Chondrocyte (in vitro differentiated cells): Measurements from ENCODE around the gene GIT2. TPM values are rescaled to one million over a fixed set of nuclear protein-coding genes. Genes with fewer than 3 reads are reported as not detected.
"Not testable (repeated sequence)": the region's sequence is repeated elsewhere in the genome, so short reads cannot be mapped to it uniquely, and the experiment has no call there.

Experiments used
- DNase-seq: peaks from one replicate; pipeline ENCODE4 v3.0.0; 2021; ENCODE audit warnings: mixed read lengths, low spot score
- H3K27ac Mint-ChIP-seq: one replicate; pipeline ENCODE4 v1.8.0; 2021; ENCODE audit warnings: mild to moderate bottlenecking, moderate library complexity, mixed read lengths; ENCODE audit not compliant: unreplicated experiment
- H3K27me3 Mint-ChIP-seq: 2 replicates; pipeline ENCODE4 v1.8.0; 2021; ENCODE audit warnings: low read depth, mixed read lengths
- H3K36me3 Mint-ChIP-seq: 2 replicates; pipeline ENCODE4 v1.8.0; 2021; ENCODE audit warnings: low read depth, mixed read lengths
- H3K4me1 Mint-ChIP-seq: 2 replicates; pipeline ENCODE4 v1.8.0; 2021; ENCODE audit warnings: low read depth, mild to moderate bottlenecking, mixed read lengths
- H3K4me3 Mint-ChIP-seq: one replicate; pipeline ENCODE4 v1.8.0; 2021; ENCODE audit warnings: mild to moderate bottlenecking, moderate library complexity, mixed read lengths; ENCODE audit not compliant: unreplicated experiment
- H3K9me3 Mint-ChIP-seq: 2 replicates; pipeline ENCODE4 v1.8.0; 2021; ENCODE audit warnings: low read depth, mixed read lengths
- CTCF ChIP-seq: fragments of 200-600 bp; sonication (generic); IDR thresholded peaks from 2 replicates; pipeline ENCODE4 v1.5.0; 2021; ENCODE audit warnings: antibody characterized with exemption, mild to moderate bottlenecking, moderate library complexity
- total RNA-seq: library from RNA; stranded (reverse); gene quantifications from 3 replicates; pipeline ENCODE4 v1.2.1, GENCODE V29; 2021

Gene GIT2
- total RNA-seq, 1 donor from 2014 or later, result 38.1 TPM

DNA sequence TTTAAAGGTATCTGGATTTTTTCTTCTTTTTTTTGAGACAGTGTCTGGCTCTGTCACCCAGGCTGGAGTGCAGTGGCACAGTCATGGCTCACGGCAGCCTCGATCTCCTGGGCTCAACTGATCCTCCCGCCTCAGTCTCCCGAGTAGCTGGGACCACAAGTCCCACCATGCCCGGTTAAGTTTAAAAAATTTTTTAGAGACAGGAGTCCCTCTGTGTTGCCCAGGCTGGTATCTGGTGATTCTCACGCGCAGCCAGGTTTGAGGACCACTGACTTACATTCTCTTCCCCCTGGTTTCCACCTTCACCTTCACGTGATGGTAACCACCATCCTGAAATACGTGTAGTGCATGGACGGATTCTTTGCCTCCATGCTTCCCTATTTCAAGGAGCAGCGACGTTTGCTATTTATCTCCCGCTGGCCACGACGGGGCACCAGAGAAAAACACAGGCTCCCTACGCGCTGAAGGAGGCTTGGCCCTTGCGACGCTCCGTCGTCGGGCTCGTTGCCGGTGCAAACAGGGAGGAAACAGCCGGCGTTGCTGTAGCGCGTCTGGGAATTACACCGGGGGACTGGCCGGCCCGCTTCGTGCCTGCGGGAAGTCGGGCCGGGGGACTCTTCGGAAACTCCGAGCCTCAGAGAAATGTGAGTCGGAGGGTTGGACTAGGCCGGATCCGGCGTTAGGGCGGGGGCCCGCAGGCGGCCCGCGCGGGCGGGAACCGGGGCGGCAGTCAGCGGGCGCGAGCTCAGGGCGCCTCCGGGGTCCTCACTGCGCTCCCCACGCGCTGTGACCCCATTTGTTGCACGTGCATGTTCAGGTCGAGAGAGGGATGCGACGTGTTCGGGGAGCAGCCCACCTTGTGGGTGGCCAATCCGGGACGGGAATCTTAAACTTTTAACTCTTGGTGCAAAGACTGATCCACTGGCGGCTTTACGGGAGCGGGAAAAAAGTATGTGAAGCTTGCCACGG lies 96.1 kb downstream of the GIT2 start, which contains the start of gene TCHP:
TSS of gene TCHP (plus strand) at position 492 of the 969 bp plus-strand sequence. CDS start 2,753 bp downstream, outside the sequence.
- H3K27me3 Mint-ChIP-seq, result no peaks in the 10 kb centered on the region
- no peaks in the 10 kb centered on the region for H3K9me3 Mint-ChIP-seq
- DNase-seq, result no peak
- H3K36me3 Mint-ChIP-seq, result peaks cover 14% of the 10 kb centered on the region
- peak within 1 kb of the TSS; percentile 97 for H3K27ac Mint-ChIP-seq
- H3K4me1 Mint-ChIP-seq, result peaks cover 22% of the 10 kb centered on the region
- peak within 1 kb of the TSS; percentile 97 for H3K4me3 Mint-ChIP-seq
- peak; percentile 67 for TF ChIP-seq CTCF

GRCh38 chr12:109899345-109899744 lies 96.8 kb downstream of the GIT2 start:
- not testable (repeated sequence) for H3K9me3 Mint-ChIP-seq, H3K27me3 Mint-ChIP-seq, H3K36me3 Mint-ChIP-seq, DNase-seq
- peak overlapping the region; percentile 97 for H3K4me3 Mint-ChIP-seq
- H3K4me1 Mint-ChIP-seq, result peaks cover 22% of the 10 kb centered on the region
- H3K27ac Mint-ChIP-seq, result peak overlapping the region; percentile 97

DNA sequence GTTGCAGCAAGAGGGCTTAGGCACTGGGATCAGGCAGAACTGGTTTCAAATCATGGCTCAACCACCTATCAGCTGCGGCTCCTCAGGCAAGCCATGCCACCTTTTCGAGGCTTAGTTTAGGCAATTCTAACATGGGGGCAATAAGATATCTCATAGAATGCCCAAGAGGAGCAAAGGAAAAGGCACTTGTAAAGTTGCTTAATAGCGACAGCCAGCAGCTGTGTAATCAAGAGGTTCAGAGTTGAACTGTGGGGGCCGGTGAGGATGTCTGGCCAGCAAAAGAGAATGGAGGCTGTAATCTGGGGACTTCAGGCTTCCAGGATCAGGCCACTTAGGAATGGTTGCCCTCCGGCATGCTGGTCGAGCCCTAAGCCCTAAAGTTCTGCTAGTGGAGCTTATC lies 99.1 kb downstream of the GIT2 start:
- Mint-ChIP-seq H3K27ac (no peak overlapping the region), H3K4me3 (no peak overlapping the region), H3K9me3 (no peaks in the 10 kb centered on the region), H3K27me3 (no peaks in the 10 kb centered on the region), H3K4me1 (peaks cover 22% of the 10 kb centered on the region), H3K36me3 (no peaks in the 10 kb centered on the region)
- no peak for DNase-seq
- TF ChIP-seq CTCF, result no peak

DNA sequence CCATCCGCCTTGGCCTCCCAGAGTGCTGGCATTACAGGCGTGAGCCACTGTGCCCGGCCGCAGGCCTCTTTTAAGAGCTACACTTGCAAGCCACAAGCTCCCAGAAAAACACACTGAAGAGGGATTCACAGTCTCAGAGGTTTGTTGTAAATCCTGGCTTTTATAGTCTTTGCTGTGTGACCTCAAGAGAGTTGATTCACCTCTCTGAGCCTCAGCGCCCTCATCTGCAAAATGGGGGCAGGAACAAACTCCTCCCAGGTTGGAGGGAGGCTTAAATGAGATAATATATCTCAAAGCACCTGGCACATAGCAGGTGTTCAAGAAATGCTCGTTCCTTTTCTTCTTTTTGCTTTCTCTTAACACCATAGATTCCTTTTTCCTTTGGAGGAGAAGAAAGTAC lies 100.0 kb downstream of the GIT2 start:
- peaks cover 13% of the 10 kb centered on the region for H3K4me1 Mint-ChIP-seq
- no peak for DNase-seq
- no peak overlapping the region for H3K27ac Mint-ChIP-seq
- H3K36me3 Mint-ChIP-seq, result no peaks in the 10 kb centered on the region
- H3K9me3 Mint-ChIP-seq, result no peaks in the 10 kb centered on the region
- no peaks in the 10 kb centered on the region for H3K27me3 Mint-ChIP-seq
- no peak for TF ChIP-seq CTCF
- no peak overlapping the region for H3K4me3 Mint-ChIP-seq

DNA sequence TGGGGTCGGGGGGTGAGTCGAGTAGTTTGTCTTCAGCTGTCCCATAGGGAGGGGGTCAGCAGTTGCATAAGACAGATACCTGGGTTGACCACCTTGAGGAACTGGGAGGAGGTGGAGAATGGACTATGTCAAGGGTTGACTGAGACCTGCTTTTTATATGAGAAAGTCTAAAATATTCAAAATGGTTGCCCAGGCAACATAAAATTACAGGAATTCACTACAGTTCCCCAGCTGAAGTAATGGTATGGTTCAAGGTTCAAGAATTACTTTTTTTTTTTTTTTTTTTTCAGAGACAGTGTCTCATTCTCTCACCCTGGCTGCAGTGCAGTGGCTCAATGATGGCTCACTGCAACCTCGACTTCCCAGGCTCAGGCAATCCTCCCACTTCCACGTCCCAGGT lies 101.2 kb downstream of the GIT2 start:
- peaks cover 7% of the 10 kb centered on the region for H3K4me1 Mint-ChIP-seq
- no peak for TF ChIP-seq CTCF
- no peaks in the 10 kb centered on the region for H3K27me3 Mint-ChIP-seq
- no peaks in the 10 kb centered on the region for H3K9me3 Mint-ChIP-seq
- H3K36me3 Mint-ChIP-seq, result no peaks in the 10 kb centered on the region
- no peak overlapping the region for H3K27ac Mint-ChIP-seq
- DNase-seq, result no peak
- H3K4me3 Mint-ChIP-seq, result no peak overlapping the region
